HEK293T (cell line): ENCODE results near the gene CCR2.

ENCODE experiments used
- ARNT ChIP-seq: fragments of 450-650 bp; IDR thresholded peaks from 2 replicates; pipeline ENCODE4 v1.6.1; 2017; ENCODE audit warnings: mild to moderate bottlenecking
- BHLHE40 ChIP-seq: fragments of 450-650 bp; IDR thresholded peaks from 2 replicates; pipeline ENCODE4 v1.6.1; 2016; ENCODE audit warnings: mild to moderate bottlenecking, moderate library complexity, borderline replicate concordance
- ELF4 ChIP-seq: fragments of 450-650 bp; IDR thresholded peaks from 2 replicates; pipeline ENCODE4 v1.6.1; 2017; ENCODE audit warnings: antibody characterized with exemption
- FOXM1 ChIP-seq: fragments of 450-650 bp; IDR thresholded peaks from 2 replicates; pipeline ENCODE4 v1.6.1; 2017; ENCODE audit warnings: mild to moderate bottlenecking, borderline replicate concordance
- NFRKB ChIP-seq: fragments of 450-650 bp; IDR thresholded peaks from 2 replicates; pipeline ENCODE4 v1.6.1; 2016; ENCODE audit warnings: mild to moderate bottlenecking, moderate library complexity
- SP1 ChIP-seq: fragments of 450-650 bp; IDR thresholded peaks from 2 replicates; pipeline ENCODE4 v1.6.1; 2017
- TARDBP ChIP-seq: fragments of 450-650 bp; IDR thresholded peaks from 2 replicates; pipeline ENCODE4 v1.6.1; 2016
- ZNF384 ChIP-seq: fragments of 450-650 bp; IDR thresholded peaks from 2 replicates; pipeline ENCODE4 v1.6.1; 2016
- TF ChIP-seq, protein P1 (sequence below): fragments of 450-650 bp; IDR thresholded peaks from 2 replicates; pipeline ENCODE4 v1.6.1; 2016

GRCh38 chr3:46400000-46400734 lies 46.3 kb downstream of the CCR2 start:
- no peak for TF ChIP-seq ARNT
- TF ChIP-seq TARDBP, result no peak
- TF ChIP-seq, protein P1, sequence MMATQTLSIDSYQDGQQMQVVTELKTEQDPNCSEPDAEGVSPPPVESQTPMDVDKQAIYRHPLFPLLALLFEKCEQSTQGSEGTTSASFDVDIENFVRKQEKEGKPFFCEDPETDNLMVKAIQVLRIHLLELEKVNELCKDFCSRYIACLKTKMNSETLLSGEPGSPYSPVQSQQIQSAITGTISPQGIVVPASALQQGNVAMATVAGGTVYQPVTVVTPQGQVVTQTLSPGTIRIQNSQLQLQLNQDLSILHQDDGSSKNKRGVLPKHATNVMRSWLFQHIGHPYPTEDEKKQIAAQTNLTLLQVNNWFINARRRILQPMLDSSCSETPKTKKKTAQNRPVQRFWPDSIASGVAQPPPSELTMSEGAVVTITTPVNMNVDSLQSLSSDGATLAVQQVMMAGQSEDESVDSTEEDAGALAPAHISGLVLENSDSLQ, result no peak
- no peak for TF ChIP-seq ELF4
- TF ChIP-seq FOXM1, result no peak
- no peak for TF ChIP-seq ZNF384
- no peak for TF ChIP-seq BHLHE40
- TF ChIP-seq SP1, result no peak
- no peak for TF ChIP-seq NFRKB
